ENCODE results near the gene TPP1.

DNA sequence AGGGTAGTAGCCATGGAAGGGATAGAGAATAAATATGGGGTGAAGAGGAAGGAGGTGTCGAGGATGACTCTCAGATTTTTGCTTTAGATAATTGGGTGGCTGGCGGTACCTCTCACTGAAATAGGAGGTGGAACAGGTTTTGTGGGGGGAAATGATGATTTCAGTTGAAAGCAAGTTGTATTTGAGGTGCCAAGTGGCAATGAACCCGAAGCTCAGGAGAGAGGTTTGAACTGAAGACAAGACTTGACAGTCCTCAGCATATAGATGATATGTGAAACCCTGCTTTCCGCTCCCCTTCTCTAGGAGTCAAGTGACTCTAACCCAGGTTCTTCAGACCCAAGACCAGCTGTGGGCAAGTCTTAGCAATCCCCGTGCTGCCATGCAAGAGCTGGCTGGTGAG is 49.5 kb downstream of the TPP1 start:
- TF ChIP-seq, protein P1, sequence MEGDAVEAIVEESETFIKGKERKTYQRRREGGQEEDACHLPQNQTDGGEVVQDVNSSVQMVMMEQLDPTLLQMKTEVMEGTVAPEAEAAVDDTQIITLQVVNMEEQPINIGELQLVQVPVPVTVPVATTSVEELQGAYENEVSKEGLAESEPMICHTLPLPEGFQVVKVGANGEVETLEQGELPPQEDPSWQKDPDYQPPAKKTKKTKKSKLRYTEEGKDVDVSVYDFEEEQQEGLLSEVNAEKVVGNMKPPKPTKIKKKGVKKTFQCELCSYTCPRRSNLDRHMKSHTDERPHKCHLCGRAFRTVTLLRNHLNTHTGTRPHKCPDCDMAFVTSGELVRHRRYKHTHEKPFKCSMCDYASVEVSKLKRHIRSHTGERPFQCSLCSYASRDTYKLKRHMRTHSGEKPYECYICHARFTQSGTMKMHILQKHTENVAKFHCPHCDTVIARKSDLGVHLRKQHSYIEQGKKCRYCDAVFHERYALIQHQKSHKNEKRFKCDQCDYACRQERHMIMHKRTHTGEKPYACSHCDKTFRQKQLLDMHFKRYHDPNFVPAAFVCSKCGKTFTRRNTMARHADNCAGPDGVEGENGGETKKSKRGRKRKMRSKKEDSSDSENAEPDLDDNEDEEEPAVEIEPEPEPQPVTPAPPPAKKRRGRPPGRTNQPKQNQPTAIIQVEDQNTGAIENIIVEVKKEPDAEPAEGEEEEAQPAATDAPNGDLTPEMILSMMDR (IDR thresholded peaks at IDR 0.05): no peak
- no peak for TF ChIP-seq JUN (IDR thresholded peaks at IDR 0.05)
- TF ChIP-seq POLR2A (IDR thresholded peaks at IDR 0.05; ENCODE audit: low read length): no peak
- TF ChIP-seq, protein P2, sequence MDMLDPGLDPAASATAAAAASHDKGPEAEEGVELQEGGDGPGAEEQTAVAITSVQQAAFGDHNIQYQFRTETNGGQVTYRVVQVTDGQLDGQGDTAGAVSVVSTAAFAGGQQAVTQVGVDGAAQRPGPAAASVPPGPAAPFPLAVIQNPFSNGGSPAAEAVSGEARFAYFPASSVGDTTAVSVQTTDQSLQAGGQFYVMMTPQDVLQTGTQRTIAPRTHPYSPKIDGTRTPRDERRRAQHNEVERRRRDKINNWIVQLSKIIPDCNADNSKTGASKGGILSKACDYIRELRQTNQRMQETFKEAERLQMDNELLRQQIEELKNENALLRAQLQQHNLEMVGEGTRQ (IDR thresholded peaks at IDR 0.05): no peak
- TF ChIP-seq HDAC2 (IDR thresholded peaks at IDR 0.05): no peak
- TF ChIP-seq BHLHE40 (IDR thresholded peaks at IDR 0.05; ENCODE audit: low read depth, low read length): no peak
- TF ChIP-seq KDM5A (IDR thresholded peaks at IDR 0.05): no peak
- no peak for TF ChIP-seq TP53 (CRISPR knock-in tag; IDR thresholded peaks at IDR 0.05)
- TF ChIP-seq EHMT2 (IDR thresholded peaks at IDR 0.05; ENCODE audit: low read depth): no peak
- no peak for TF ChIP-seq SREBF2 (IDR thresholded peaks at IDR 0.05)
- no peak for TF ChIP-seq RAD21 (conservative IDR thresholded peaks at IDR 0.05 in 1 of 2, IDR thresholded peaks at IDR 0.05 in 1 of 2)
- no peak for TF ChIP-seq RNF2 (IDR thresholded peaks at IDR 0.05; ENCODE audit: borderline replicate concordance, low read depth)
